ENCODE results near the gene ASPHD1. TPM values are rescaled to one million over a fixed set of nuclear protein-coding genes. Genes with fewer than 3 reads are reported as not detected.

Gene ASPHD1
- total RNA-seq, 4 donors from 2014 or later, result 0.40 to 1.2 (median 1.1) TPM; not detected in 1

DNA sequence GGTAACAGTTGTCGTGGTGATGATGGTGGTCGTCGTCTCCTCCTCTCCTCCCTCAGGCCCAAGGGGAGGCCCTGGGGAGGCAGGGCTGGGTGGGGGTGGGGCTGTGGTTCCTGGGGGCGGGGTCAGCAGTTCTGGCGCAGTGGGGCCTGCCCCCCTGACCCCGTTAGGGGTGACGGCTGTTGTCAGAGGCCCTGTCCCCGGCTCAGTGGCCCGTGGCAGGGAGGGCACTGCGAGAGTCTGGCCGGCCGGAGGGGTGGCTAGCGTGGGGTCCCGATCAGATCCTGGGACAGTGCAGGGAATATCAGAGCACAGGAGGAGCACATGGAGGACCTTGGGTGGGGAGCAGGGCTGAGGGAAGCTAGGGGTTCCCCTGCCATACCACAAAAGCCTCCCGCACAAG is 3.4 kb upstream of the ASPHD1 start:
- peaks cover 2 to 22% (median 15%) of the 10 kb centered on the region in 4 donors for H3K4me1 ChIP-seq
- H3K27me3 ChIP-seq, result peaks cover 31% of the 10 kb centered on the region
- TF ChIP-seq POLR2A (IDR thresholded peaks at IDR 0.05) (no peak), POLR2AphosphoS5 (IDR thresholded peaks at IDR 0.05) (no peak), EP300 (IDR thresholded peaks at IDR 0.05; ENCODE audit: low read depth) (no peak)
- TF ChIP-seq, protein P1, sequence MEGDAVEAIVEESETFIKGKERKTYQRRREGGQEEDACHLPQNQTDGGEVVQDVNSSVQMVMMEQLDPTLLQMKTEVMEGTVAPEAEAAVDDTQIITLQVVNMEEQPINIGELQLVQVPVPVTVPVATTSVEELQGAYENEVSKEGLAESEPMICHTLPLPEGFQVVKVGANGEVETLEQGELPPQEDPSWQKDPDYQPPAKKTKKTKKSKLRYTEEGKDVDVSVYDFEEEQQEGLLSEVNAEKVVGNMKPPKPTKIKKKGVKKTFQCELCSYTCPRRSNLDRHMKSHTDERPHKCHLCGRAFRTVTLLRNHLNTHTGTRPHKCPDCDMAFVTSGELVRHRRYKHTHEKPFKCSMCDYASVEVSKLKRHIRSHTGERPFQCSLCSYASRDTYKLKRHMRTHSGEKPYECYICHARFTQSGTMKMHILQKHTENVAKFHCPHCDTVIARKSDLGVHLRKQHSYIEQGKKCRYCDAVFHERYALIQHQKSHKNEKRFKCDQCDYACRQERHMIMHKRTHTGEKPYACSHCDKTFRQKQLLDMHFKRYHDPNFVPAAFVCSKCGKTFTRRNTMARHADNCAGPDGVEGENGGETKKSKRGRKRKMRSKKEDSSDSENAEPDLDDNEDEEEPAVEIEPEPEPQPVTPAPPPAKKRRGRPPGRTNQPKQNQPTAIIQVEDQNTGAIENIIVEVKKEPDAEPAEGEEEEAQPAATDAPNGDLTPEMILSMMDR (IDR thresholded peaks at IDR 0.05), result no peak
- H3K27ac ChIP-seq, result no peak overlapping the region
- no peak overlapping the region for H3K4me3 ChIP-seq
- 61 to 100% methylated on average over 1 to 14 of the region's 15 CpGs for WGBS, 2 donors (ENCODE audit: low coverage in 1 of 2)
- intact Hi-C loops (cut with DNase I; ENCODE audit: low total_unique reads) (no loop called here), in situ Hi-C loops (cut with MboI; ENCODE audit: low pct_ligation_motif_present in 1 of 4, low pct_unique_long_range_greater_than_20kb in 1 of 4, low sequenced_read_pairs in 3 of 4) (loop anchor here in 1 of 4 donors (25.0 kb wide), 1 partner anchor 140 kb away; the partner anchor contains the start of gene TLCD3B)
- no peaks in the 10 kb centered on the region for H3K9me3 ChIP-seq
- DNase-seq, result no peak
- H3K36me3 ChIP-seq, result no peaks in the 10 kb centered on the region

DNA sequence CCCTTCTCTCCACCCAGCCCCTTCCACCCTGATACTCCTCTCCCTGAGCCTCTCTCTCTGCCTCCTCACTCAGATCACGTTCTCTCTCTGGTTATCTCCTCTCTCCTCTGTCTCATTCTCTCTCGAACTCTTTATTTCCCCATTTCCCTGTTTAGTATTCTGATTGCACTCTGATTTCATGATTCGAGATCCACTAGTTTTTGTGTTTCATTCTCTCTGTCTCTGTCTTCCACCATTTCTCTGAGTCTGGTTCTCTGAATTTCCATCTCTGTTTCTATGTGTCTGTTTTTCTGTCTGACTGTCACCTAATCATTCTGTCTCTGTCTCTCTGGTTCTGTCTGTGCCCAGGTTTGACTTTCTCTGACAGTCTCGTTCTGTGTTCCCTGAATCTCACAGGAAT is 3.0 kb upstream of the ASPHD1 start:
- H3K4me1 ChIP-seq, result peaks cover 2 to 22% (median 15%) of the 10 kb centered on the region in 4 donors
- intact Hi-C loops (cut with DNase I; ENCODE audit: low total_unique reads), result no loop called here
- no peak for TF ChIP-seq POLR2A (IDR thresholded peaks at IDR 0.05)
- WGBS, 2 donors (ENCODE audit: low coverage in 1 of 2), result 52 to 59% methylated on average over 3 to 4 of the region's 4 CpGs
- no peak overlapping the region for H3K4me3 ChIP-seq
- H3K36me3 ChIP-seq, result no peaks in the 10 kb centered on the region
- H3K27me3 ChIP-seq, result peaks cover 31% of the 10 kb centered on the region
- H3K27ac ChIP-seq, result no peak overlapping the region
- H3K9me3 ChIP-seq, result no peaks in the 10 kb centered on the region
- DNase-seq, result no peak
- in situ Hi-C loops (cut with MboI; ENCODE audit: low pct_ligation_motif_present in 1 of 4, low pct_unique_long_range_greater_than_20kb in 1 of 4, low sequenced_read_pairs in 3 of 4), result loop anchor here in 1 of 4 donors (25.0 kb wide), 1 partner anchor 140 kb away; the partner anchor contains the start of gene TLCD3B

DNA sequence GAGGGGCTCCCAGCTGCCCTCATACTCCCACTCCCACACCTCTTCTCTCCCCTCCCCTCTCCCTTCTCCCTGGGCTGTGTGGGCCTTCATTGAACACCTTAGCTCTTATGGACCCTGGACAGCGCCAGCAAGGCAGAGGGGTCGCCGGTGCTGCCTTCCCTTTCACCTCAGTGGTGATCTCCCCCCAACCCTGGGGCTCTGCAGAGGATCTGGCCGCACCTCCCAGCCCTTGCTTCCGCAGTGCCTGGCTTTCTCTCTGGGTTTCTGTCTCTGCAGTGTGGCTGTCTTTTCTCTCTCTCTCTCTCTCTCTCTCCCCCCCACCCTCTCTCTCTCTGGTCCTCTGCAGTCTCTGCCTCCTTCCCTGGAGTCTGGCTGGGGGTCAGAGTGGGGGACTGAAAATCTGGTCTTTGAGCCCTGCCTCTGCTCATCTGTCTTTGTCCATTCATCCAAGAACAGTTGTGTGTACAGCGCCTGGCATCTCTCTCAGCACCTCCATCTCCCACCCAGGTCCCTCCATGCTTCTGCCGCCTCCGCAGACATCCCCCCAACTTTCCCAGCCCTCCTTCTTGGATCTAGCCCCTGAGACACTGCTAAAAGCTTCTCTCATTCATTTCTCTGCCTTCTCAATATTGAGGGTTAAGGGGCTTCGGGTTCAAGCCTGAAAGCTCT is 2.0 kb upstream of the ASPHD1 start:
- TF ChIP-seq POLR2AphosphoS5 (IDR thresholded peaks at IDR 0.05) (no peak), EP300 (IDR thresholded peaks at IDR 0.05; ENCODE audit: low read depth) (no peak), POLR2A (IDR thresholded peaks at IDR 0.05) (no peak)
- TF ChIP-seq, protein P1 (IDR thresholded peaks at IDR 0.05), result no peak
- 34 to 45% methylated on average over 8 to 9 of the region's 9 CpGs for WGBS, 2 donors (ENCODE audit: low coverage in 1 of 2)

DNA sequence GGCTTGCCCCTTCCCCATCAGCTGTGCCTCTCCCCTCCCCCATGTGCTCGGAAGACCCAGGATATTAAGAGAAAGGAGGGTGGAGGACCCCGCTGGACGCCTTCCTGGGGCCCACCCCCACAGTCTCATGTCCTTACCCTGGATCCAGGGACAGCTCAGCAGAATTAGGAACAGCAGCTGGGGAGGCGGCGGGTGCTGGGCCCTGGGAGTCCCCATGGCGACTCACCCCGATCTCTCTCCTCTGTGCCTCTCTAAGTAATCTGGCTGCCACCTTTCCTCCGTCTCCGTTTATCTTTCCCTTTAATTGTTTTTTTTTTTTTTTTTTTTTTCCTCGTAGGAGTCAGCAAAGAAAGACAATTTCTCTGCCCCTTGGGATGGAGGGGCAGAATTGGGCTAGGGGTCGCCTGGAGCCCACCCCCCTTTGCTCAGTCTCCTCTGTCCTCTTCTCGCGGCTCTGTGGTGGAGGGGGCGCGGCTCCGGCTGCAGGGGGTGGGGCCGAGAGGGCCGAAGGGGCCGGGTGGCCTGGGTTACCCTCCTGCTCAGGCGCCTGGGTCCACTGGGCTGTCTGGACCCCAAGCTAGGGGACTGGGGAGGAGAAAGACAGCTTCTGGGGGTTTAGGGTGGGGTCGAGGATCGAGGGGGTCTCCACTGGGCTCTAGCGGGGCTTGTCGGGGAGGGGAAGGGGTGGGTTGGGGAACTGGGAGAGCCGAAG is 1.3 kb upstream of the ASPHD1 start:
- TF ChIP-seq POLR2A (IDR thresholded peaks at IDR 0.05), result no peak
- TF ChIP-seq, protein P1 (IDR thresholded peaks at IDR 0.05), result no peak
- TF ChIP-seq EP300 (IDR thresholded peaks at IDR 0.05; ENCODE audit: low read depth), result no peak
- TF ChIP-seq POLR2AphosphoS5 (IDR thresholded peaks at IDR 0.05), result no peak
- 1 to 3% methylated on average over 14 to 25 of the region's 25 CpGs for WGBS, 2 donors (ENCODE audit: low coverage in 1 of 2)
- Histone ChIP-seq H3K27me3 (peaks cover 31% of the 10 kb centered on the region), H3K4me1 (peaks cover 2 to 22% (median 15%) of the 10 kb centered on the region in 4 donors), H3K9me3 (no peaks in the 10 kb centered on the region), H3K36me3 (no peaks in the 10 kb centered on the region), H3K4me3 (peak overlapping the region in 3 of 4 donors; percentile 30 to 74 (median 30)), H3K27ac (peak overlapping the region; percentile 63 to 74 (median 69))
- peak; percentile 69 for DNase-seq
- in situ Hi-C loops (cut with MboI; ENCODE audit: low pct_ligation_motif_present in 1 of 4, low pct_unique_long_range_greater_than_20kb in 1 of 4, low sequenced_read_pairs in 3 of 4) (loop anchor here in 1 of 4 donors (25.0 kb wide), 1 partner anchor 138 kb away; the partner anchor contains the start of gene TLCD3B), intact Hi-C loops (cut with DNase I; ENCODE audit: low total_unique reads) (no loop called here)

More for the DNA sequence above, 2.0 kb upstream of the ASPHD1 start:
- in situ Hi-C loops (cut with MboI; ENCODE audit: low pct_ligation_motif_present in 1 of 4, low pct_unique_long_range_greater_than_20kb in 1 of 4, low sequenced_read_pairs in 3 of 4), result loop anchor here in 1 of 4 donors (25.0 kb wide), 1 partner anchor 139 kb away; the partner anchor contains the start of gene TLCD3B
- H3K4me3 ChIP-seq, result peak overlapping the region in 2 of 4 donors; percentile 30 to 74
- no peaks in the 10 kb centered on the region for H3K9me3 ChIP-seq
- H3K27me3 ChIP-seq, result peaks cover 31% of the 10 kb centered on the region
- H3K27ac ChIP-seq, result no peak overlapping the region
- no peak for DNase-seq
- intact Hi-C loops (cut with DNase I; ENCODE audit: low total_unique reads), result no loop called here
- H3K4me1 ChIP-seq, result peaks cover 2 to 22% (median 15%) of the 10 kb centered on the region in 4 donors
- no peaks in the 10 kb centered on the region for H3K36me3 ChIP-seq

Measured in transverse colon (tissue), 4 donors.